Activated CD8-positive, alpha-beta memory T cell treated with anti-CD3 and anti-CD28 coated beads for 48 hours (primary cell): ENCODE measurements around the gene FNDC3B.

Experiments
- DNase-seq, 3 experiments: peaks; one replicate each; pipeline ENCODE4 v3.0.0-alpha.2; 2020; ENCODE audit warnings: low read depth in 2 of 3, low spot score in 2 of 3

The FNDC3B gene

GRCh38 chr3:172256101-172256734 lies 216.8 kb downstream of the FNDC3B start:
- no peak for DNase-seq

- DNase-seq, result no peak
These were observed 218.4 kb downstream of the FNDC3B start for GRCh38 chr3:172257648-172258400.

GRCh38 chr3:172258624-172259023 lies 219.2 kb downstream of the FNDC3B start:
- DNase-seq, result no peak

GRCh38 chr3:172259111-172259541 lies 219.7 kb downstream of the FNDC3B start:
- no peak for DNase-seq

GRCh38 chr3:172259726-172260248 lies 220.4 kb downstream of the FNDC3B start:
- no peak for DNase-seq

- no peak for DNase-seq
These were observed 221.0 kb downstream of the FNDC3B start for GRCh38 chr3:172260381-172260780.

- DNase-seq, result no peak
These were observed 221.7 kb downstream of the FNDC3B start for GRCh38 chr3:172261054-172261453.

- DNase-seq, result no peak
These were observed 223.7 kb downstream of the FNDC3B start for GRCh38 chr3:172262991-172263608.

GRCh38 chr3:172263781-172264486 lies 224.6 kb downstream of the FNDC3B start:
- no peak for DNase-seq

- DNase-seq, result no peak
These were observed 226.7 kb downstream of the FNDC3B start for GRCh38 chr3:172266103-172266502.

- no peak for DNase-seq
These were observed 229.0 kb downstream of the FNDC3B start for GRCh38 chr3:172268425-172268824.

GRCh38 chr3:172268868-172269267 lies 229.5 kb downstream of the FNDC3B start:
- no peak for DNase-seq

GRCh38 chr3:172270557-172271166 lies 231.3 kb downstream of the FNDC3B start:
- no peak for DNase-seq

GRCh38 chr3:172271386-172271976 lies 232.1 kb downstream of the FNDC3B start:
- no peak for DNase-seq

GRCh38 chr3:172272698-172273097 lies 233.3 kb downstream of the FNDC3B start:
- DNase-seq, result no peak

- DNase-seq, result no peak
These were observed 234.0 kb downstream of the FNDC3B start for GRCh38 chr3:172273378-172273777.

- DNase-seq, result no peak
These were observed 235.5 kb downstream of the FNDC3B start for GRCh38 chr3:172274906-172275305.

- DNase-seq, result no peak
These were observed 236.2 kb downstream of the FNDC3B start for GRCh38 chr3:172275586-172275985.

GRCh38 chr3:172276103-172276502 lies 236.7 kb downstream of the FNDC3B start:
- DNase-seq, result no peak

- no peak for DNase-seq
These were observed 237.8 kb downstream of the FNDC3B start for GRCh38 chr3:172277151-172277652.
